HepG2 (cell line): ENCODE measurements around the gene SPNS3. TPM values are rescaled to one million over a fixed set of nuclear protein-coding genes. Genes with fewer than 3 reads are reported as not detected.

ENCODE experiments used
- FOSL1 ChIP-seq: sonication (generic); formaldehyde crosslinking; IDR thresholded peaks from 2 replicates; pipeline ENCODE4 v1.9.0; 2021; ENCODE audit warnings: missing genetic modification reagents, borderline replicate concordance
- KMT2A ChIP-seq: sonication (generic); formaldehyde crosslinking; IDR thresholded peaks from 2 replicates; pipeline ENCODE4 v1.4.0; 2020; ENCODE audit warnings: missing genetic modification reagents
- MYC ChIP-seq: sonication (generic); formaldehyde crosslinking; IDR thresholded peaks from 2 replicates; pipeline ENCODE4 v1.9.0; 2021; ENCODE audit warnings: missing genetic modification reagents, borderline replicate concordance
- RFXANK ChIP-seq: IDR thresholded peaks from 2 replicates; pipeline ENCODE4 v1.6.1; 2016
- THAP7 ChIP-seq: sonication (generic); formaldehyde crosslinking; IDR thresholded peaks from 2 replicates; pipeline ENCODE4 v1.8.1; 2023; ENCODE audit warnings: mild to moderate bottlenecking, missing genetic modification reagents
- ZFP1 ChIP-seq: IDR thresholded peaks from 2 replicates; pipeline ENCODE4 v1.6.1; 2016
- ZNF138 ChIP-seq: sonication (generic); formaldehyde crosslinking; IDR thresholded peaks from 2 replicates; pipeline ENCODE4 v1.5.0; 2020; ENCODE audit warnings: mild to moderate bottlenecking, low read depth, missing genetic modification reagents
- ZNF543 ChIP-seq: sonication (generic); formaldehyde crosslinking; IDR thresholded peaks from 2 replicates; pipeline ENCODE4 v1.4.0; 2020; ENCODE audit warnings: mild to moderate bottlenecking, missing genetic modification reagents
- ZNF609 ChIP-seq: sonication (generic); formaldehyde crosslinking; IDR thresholded peaks from 2 replicates; pipeline ENCODE4 v1.4.0; 2020; ENCODE audit warnings: mild to moderate bottlenecking, missing genetic modification reagents, borderline replicate concordance
- ZNF747 ChIP-seq: sonication (generic); formaldehyde crosslinking; IDR thresholded peaks from 2 replicates; pipeline ENCODE4 v1.8.1; 2023; ENCODE audit warnings: missing genetic modification reagents, mild to moderate bottlenecking, borderline replicate concordance
- polyA plus RNA-seq, 8 experiments: library from polyadenylated mRNA; depleted of rRNA in 3 of 8; stranded (reverse) in 7 of 8; unstranded in 1 of 8; fragments of >200 nt; fragmentation: Illumina TruSeq in 4 of 8; extraction: Trizol in 4 of 8; gene quantifications; 2 replicates each; pipeline versions ENCODE4 v1.2.1 to v1.2.3, GENCODE V29; 2011 to 2016; ENCODE audit warnings: low read depth in 4 of 8, missing spikeins in 1 of 8, mixed read lengths in 1 of 8; ENCODE audit not compliant: insufficient read depth in 1 of 8
- total RNA-seq, 5 experiments: library from RNA; depleted of rRNA; stranded (reverse); fragments of >200 nt; fragmentation: Illumina TruSeq; extraction: Trizol; gene quantifications; 2 replicates each; pipeline ENCODE4 v1.2.3, GENCODE V29; 2016; ENCODE audit warnings: low read depth in 1 of 5
- TF ChIP-seq, protein P1 (sequence below): sonication (generic); formaldehyde crosslinking; IDR thresholded peaks from 2 replicates; pipeline ENCODE4 v1.5.0; 2020; ENCODE audit warnings: mild to moderate bottlenecking, missing genetic modification reagents

The SPNS3 gene
- total and polyA plus RNA-seq, 2 of the 13 experiments (the other 11 are each of a cell fraction or from before 2014, with no cell fraction given) = not detected

GRCh38 chr17:4440021-4440420 lies 6.3 kb downstream of the SPNS3 start (continued):
- TF ChIP-seq THAP7 (CRISPR knock-in tag) (no peak), ZNF609 (0 out of 2 replicates have a peak, but pooled peaks have one; percentile 15), MYC (peak; percentile 36; the same call in 1 of the 2 replicates), ZNF138 (CRISPR knock-in tag) (no peak), ZNF543 (CRISPR knock-in tag) (0 out of 2 replicates have a peak, but pooled peaks have one; percentile 52), KMT2A (CRISPR knock-in tag) (no peak), RFXANK (CRISPR knock-in tag) (no peak), FOSL1 (CRISPR knock-in tag) (no peak), ZFP1 (no peak), ZNF747 (CRISPR knock-in tag) (no peak)
- TF ChIP-seq, protein P1, sequence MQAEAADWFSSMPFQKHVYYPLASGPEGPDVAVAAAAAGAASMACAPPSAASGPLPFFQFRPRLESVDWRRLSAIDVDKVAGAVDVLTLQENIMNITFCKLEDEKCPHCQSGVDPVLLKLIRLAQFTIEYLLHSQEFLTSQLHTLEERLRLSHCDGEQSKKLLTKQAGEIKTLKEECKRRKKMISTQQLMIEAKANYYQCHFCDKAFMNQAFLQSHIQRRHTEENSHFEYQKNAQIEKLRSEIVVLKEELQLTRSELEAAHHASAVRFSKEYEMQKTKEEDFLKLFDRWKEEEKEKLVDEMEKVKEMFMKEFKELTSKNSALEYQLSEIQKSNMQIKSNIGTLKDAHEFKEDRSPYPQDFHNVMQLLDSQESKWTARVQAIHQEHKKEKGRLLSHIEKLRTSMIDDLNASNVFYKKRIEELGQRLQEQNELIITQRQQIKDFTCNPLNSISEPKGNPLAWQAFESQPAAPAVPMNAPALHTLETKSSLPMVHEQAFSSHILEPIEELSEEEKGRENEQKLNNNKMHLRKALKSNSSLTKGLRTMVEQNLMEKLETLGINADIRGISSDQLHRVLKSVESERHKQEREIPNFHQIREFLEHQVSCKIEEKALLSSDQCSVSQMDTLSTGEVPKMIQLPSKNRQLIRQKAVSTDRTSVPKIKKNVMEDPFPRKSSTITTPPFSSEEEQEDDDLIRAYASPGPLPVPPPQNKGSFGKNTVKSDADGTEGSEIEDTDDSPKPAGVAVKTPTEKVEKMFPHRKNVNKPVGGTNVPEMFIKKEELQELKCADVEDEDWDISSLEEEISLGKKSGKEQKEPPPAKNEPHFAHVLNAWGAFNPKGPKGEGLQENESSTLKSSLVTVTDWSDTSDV (CRISPR knock-in tag) = no peak
